Endodermal cell (in vitro differentiated cells): ENCODE measurements around the gene STPG1. TPM values are rescaled to one million over a fixed set of nuclear protein-coding genes. Genes with fewer than 3 reads are reported as not detected.

Source experiments
- DNase-seq: peaks from one replicate; pipeline ENCODE4 v3.0.0-alpha.2; 2017
- H3K27ac ChIP-seq: 2 replicates; pipeline ENCODE4 v1.5.1; 2013; ENCODE audit warnings: mild to moderate bottlenecking, low read depth, low read length, moderate library complexity
- H3K27me3 ChIP-seq: 2 replicates; pipeline ENCODE4 v1.6.1; 2013; ENCODE audit warnings: mild to moderate bottlenecking, low read length, moderate library complexity; ENCODE audit not compliant: insufficient read depth, control insufficient read depth, poor library complexity, severe bottlenecking
- H3K36me3 ChIP-seq: 2 replicates; pipeline ENCODE4 v1.7.0; 2013; ENCODE audit warnings: mild to moderate bottlenecking, low read length, moderate library complexity; ENCODE audit not compliant: control insufficient read depth, insufficient read depth
- H3K4me1 ChIP-seq: one replicate; pipeline ENCODE4 v1.7.0; 2013; ENCODE audit warnings: low read length; ENCODE audit not compliant: control insufficient read depth, insufficient read depth
- H3K4me3 ChIP-seq: 2 replicates; pipeline ENCODE4 v1.5.1; 2013; ENCODE audit warnings: mild to moderate bottlenecking, low read length, moderate library complexity
- H3K9ac ChIP-seq: 2 replicates; pipeline ENCODE4 v1.6.1; 2013; ENCODE audit warnings: mild to moderate bottlenecking, low read length, moderate library complexity; ENCODE audit not compliant: poor library complexity, severe bottlenecking; ENCODE audit errors: extremely low read depth
- H3K9me3 ChIP-seq: 2 replicates; pipeline ENCODE4 v1.6.1; 2013; ENCODE audit warnings: mild to moderate bottlenecking, low read length, moderate library complexity; ENCODE audit not compliant: control insufficient read depth
- H3K27ac Mint-ChIP-seq: 2 replicates; pipeline ENCODE4 v1.8.0; 2020; ENCODE audit warnings: mixed read lengths
- H3K27me3 Mint-ChIP-seq: 2 replicates; pipeline ENCODE4 v1.8.0; 2021; ENCODE audit warnings: mild to moderate bottlenecking, mixed read lengths; ENCODE audit not compliant: insufficient read depth
- H3K36me3 Mint-ChIP-seq: 2 replicates; pipeline ENCODE4 v1.8.0; 2020; ENCODE audit warnings: low read depth, mixed read lengths
- H3K4me1 Mint-ChIP-seq: 2 replicates; pipeline ENCODE4 v1.8.0; 2020; ENCODE audit warnings: mixed read lengths
- H3K4me3 Mint-ChIP-seq: 2 replicates; pipeline ENCODE4 v1.8.0; 2020; ENCODE audit warnings: mild to moderate bottlenecking, moderate library complexity, mixed read lengths
- H3K9me3 Mint-ChIP-seq: 2 replicates; pipeline ENCODE4 v1.8.0; 2020; ENCODE audit warnings: mild to moderate bottlenecking, mixed read lengths
- CTCF ChIP-seq: fragments of 200-600 bp; sonication (generic); conservative IDR thresholded peaks from 2 replicates; pipeline ENCODE4 v1.5.0; 2021; ENCODE audit warnings: antibody characterized with exemption, mild to moderate bottlenecking
- WGBS, 2 experiments: methylation state at CpG; one replicate each; pipeline versions ENCODE4 v1.1.5 to v1.1.7; 2013; ENCODE audit warnings: missing lambda C conversion rate in 2 of 2, mixed read lengths in 1 of 2; ENCODE audit not compliant: insufficient coverage in 1 of 2, insufficient read length in 1 of 2; 5-methylcytosine and 5-hydroxymethylcytosine counted together
- total RNA-seq, 2 donors: library from RNA; stranded (reverse); fragmentation: NEBNext Ultra II Directional in 1 of 2; extraction: Animal tissue kit (Norgen Biotek cat#: 25700) in 1 of 2; gene quantifications; 2 replicates in 1 of 2; 3 replicates in 1 of 2; pipeline ENCODE4 v1.2.1, GENCODE V29; 2021

The STPG1 gene
- total RNA-seq, 2 donors from 2014 or later, result 16.6 to 16.9 TPM

GRCh38 chr1:24452922-24453485 is 39.4 kb upstream of the STPG1 start:
- 84 to 93% methylated on average over 6 to 8 of the region's 8 CpGs for WGBS, 2 experiments
- Mint-ChIP-seq H3K9me3 (no peaks in the 10 kb centered on the region), H3K36me3 (peaks cover 2% of the 10 kb centered on the region), H3K4me3 (no peak overlapping the region), H3K4me1 (no peaks in the 10 kb centered on the region), H3K27me3 (no peaks in the 10 kb centered on the region), H3K27ac (no peak overlapping the region)
- no peak for TF ChIP-seq CTCF
- Histone ChIP-seq H3K27ac (no peak overlapping the region), H3K4me1 (no peaks in the 10 kb centered on the region), H3K9me3 (no peaks in the 10 kb centered on the region), H3K4me3 (no peak overlapping the region), H3K36me3 (no peaks in the 10 kb centered on the region), H3K27me3 (no peaks in the 10 kb centered on the region), H3K9ac (no peak overlapping the region)
- no peak for DNase-seq

GRCh38 chr1:24451746-24452145 is 38.2 kb upstream of the STPG1 start:
- no peak overlapping the region for H3K9ac ChIP-seq
- no peaks in the 10 kb centered on the region for H3K9me3 ChIP-seq
- Mint-ChIP-seq H3K27me3 (no peaks in the 10 kb centered on the region), H3K4me3 (no peak overlapping the region), H3K4me1 (no peaks in the 10 kb centered on the region), H3K36me3 (no peaks in the 10 kb centered on the region), H3K9me3 (no peaks in the 10 kb centered on the region), H3K27ac (peak overlapping the region; percentile 20)
- no peaks in the 10 kb centered on the region for H3K4me1 ChIP-seq
- no peak overlapping the region for H3K4me3 ChIP-seq
- no peak for DNase-seq
- 94 to 95% methylated on average over 3 of the region's 3 CpGs for WGBS, 2 experiments
- no peaks in the 10 kb centered on the region for H3K27me3 ChIP-seq
- no peak overlapping the region for H3K27ac ChIP-seq
- H3K36me3 ChIP-seq, result no peaks in the 10 kb centered on the region
- TF ChIP-seq CTCF, result no peak

- H3K4me1 ChIP-seq, result no peaks in the 10 kb centered on the region
- WGBS, 2 experiments, result 91 to 93% methylated on average over 5 of the region's 5 CpGs
- no peaks in the 10 kb centered on the region for H3K27me3 ChIP-seq
- H3K36me3 ChIP-seq, result no peaks in the 10 kb centered on the region
- H3K9me3 ChIP-seq, result no peaks in the 10 kb centered on the region
- H3K4me1 Mint-ChIP-seq, result no peaks in the 10 kb centered on the region
- no peak overlapping the region for H3K27ac ChIP-seq
- no peaks in the 10 kb centered on the region for H3K9me3 Mint-ChIP-seq
- H3K4me3 ChIP-seq, result no peak overlapping the region
- DNase-seq, result no peak
- no peak for TF ChIP-seq CTCF
- H3K36me3 Mint-ChIP-seq, result no peaks in the 10 kb centered on the region
- no peak overlapping the region for H3K4me3 Mint-ChIP-seq
- no peak overlapping the region for H3K9ac ChIP-seq
- H3K27ac Mint-ChIP-seq, result no peak overlapping the region
- H3K27me3 Mint-ChIP-seq, result no peaks in the 10 kb centered on the region
Measured at GRCh38 chr1:24450857-24451397, 37.3 kb upstream of the STPG1 start.
